SIG-M5 treated with dmso at 0.1 percent for 504 hours (cell line): ENCODE data around the gene PRDM12.

Source experiments
- DNase-seq: peaks from one replicate; lab custom pipeline; 2025; ENCODE audit not compliant: unreplicated experiment; lab: John Stamatoyannopoulos, UW

Gene PRDM12

GRCh38 chr9:130635721-130636647, 28.4 kb upstream of the PRDM12 start:
- no peak for DNase-seq

- DNase-seq, result no peak
Measured at GRCh38 chr9:130636648-130637020, 27.8 kb upstream of the PRDM12 start.

- no peak for DNase-seq
Measured at GRCh38 chr9:130638284-130639123, 25.9 kb upstream of the PRDM12 start.

- DNase-seq, result no peak
Measured at GRCh38 chr9:130639124-130639765, 25.1 kb upstream of the PRDM12 start.

GRCh38 chr9:130639866-130640555, 24.4 kb upstream of the PRDM12 start:
- DNase-seq, result no peak

GRCh38 chr9:130640681-130641080, 23.7 kb upstream of the PRDM12 start:
- no peak for DNase-seq

- no peak for DNase-seq
Measured at GRCh38 chr9:130642926-130643325, 21.5 kb upstream of the PRDM12 start.

GRCh38 chr9:130651221-130651620, 13.2 kb upstream of the PRDM12 start:
- DNase-seq, result no peak

- DNase-seq, result no peak
Measured at GRCh38 chr9:130651752-130652151, 12.6 kb upstream of the PRDM12 start.

- no peak for DNase-seq
Measured at GRCh38 chr9:130654879-130655278, 9.5 kb upstream of the PRDM12 start.

- DNase-seq, result no peak
Measured at GRCh38 chr9:130658893-130659698, 5.3 kb upstream of the PRDM12 start.

- no peak for DNase-seq
Measured at GRCh38 chr9:130659699-130660248, 4.6 kb upstream of the PRDM12 start.

- no peak for DNase-seq
Measured at GRCh38 chr9:130660326-130660682, 4.1 kb upstream of the PRDM12 start.

GRCh38 chr9:130660683-130661450, 3.5 kb upstream of the PRDM12 start:
- no peak for DNase-seq

- DNase-seq, result no peak
Measured at GRCh38 chr9:130661451-130662098, 2.8 kb upstream of the PRDM12 start.

GRCh38 chr9:130662099-130662969, 2.1 kb upstream of the PRDM12 start:
- DNase-seq, result no peak

- DNase-seq, result no peak
Measured at GRCh38 chr9:130662970-130663257, 1.5 kb upstream of the PRDM12 start.
